ENCODE measurements around the gene RIPOR3.

Gene RIPOR3

GRCh38 chr20:50607436-50607835, 83.9 kb downstream of the RIPOR3 start:
- TF ChIP-seq REST (IDR thresholded peaks at IDR 0.05; ENCODE audit: insufficient replicate concordance, low read depth) (no peak), CTCF (IDR thresholded peaks at IDR 0.05; ENCODE audit: insufficient read depth, low read length) (no peak), POLR2AphosphoS5 (IDR thresholded peaks at IDR 0.05; ENCODE audit: low read depth) (no peak), GABPA (IDR thresholded peaks at IDR 0.05; ENCODE audit: low read depth) (no peak), SPI1 (IDR thresholded peaks at IDR 0.05; ENCODE audit: borderline replicate concordance, low read depth) (no peak)
- DNase-seq (ENCODE audit: low read depth in 1 of 2, low spot score in 1 of 2) = no peak
- H3K4me3 ChIP-seq (replicated peaks; ENCODE audit: insufficient read depth, low read length) = no peak overlapping the region
- no peaks in the 10 kb centered on the region for H3K27me3 ChIP-seq (ENCODE audit: insufficient read depth, poor library complexity, severe bottlenecking)
- H3K27ac ChIP-seq (replicated peaks) = no peak overlapping the region

- no peak overlapping the region for H3K27ac ChIP-seq (replicated peaks)
- H3K27me3 ChIP-seq (ENCODE audit: insufficient read depth, poor library complexity, severe bottlenecking) = no peaks in the 10 kb centered on the region
- no peak overlapping the region for H3K4me3 ChIP-seq (replicated peaks; ENCODE audit: insufficient read depth, low read length)
- TF ChIP-seq REST (IDR thresholded peaks at IDR 0.05; ENCODE audit: insufficient replicate concordance, low read depth) = no peak
- no peak for TF ChIP-seq POLR2AphosphoS5 (IDR thresholded peaks at IDR 0.05; ENCODE audit: low read depth)
- TF ChIP-seq SPI1 (IDR thresholded peaks at IDR 0.05; ENCODE audit: borderline replicate concordance, low read depth) = no peak
- TF ChIP-seq GABPA (IDR thresholded peaks at IDR 0.05; ENCODE audit: low read depth) = no peak
- no peak for TF ChIP-seq CTCF (IDR thresholded peaks at IDR 0.05; ENCODE audit: insufficient read depth, low read length)
- DNase-seq (ENCODE audit: low read depth in 1 of 2, low spot score in 1 of 2) = no peak
Observed at GRCh38 chr20:50605136-50605535, 86.2 kb downstream of the RIPOR3 start.

DNA sequence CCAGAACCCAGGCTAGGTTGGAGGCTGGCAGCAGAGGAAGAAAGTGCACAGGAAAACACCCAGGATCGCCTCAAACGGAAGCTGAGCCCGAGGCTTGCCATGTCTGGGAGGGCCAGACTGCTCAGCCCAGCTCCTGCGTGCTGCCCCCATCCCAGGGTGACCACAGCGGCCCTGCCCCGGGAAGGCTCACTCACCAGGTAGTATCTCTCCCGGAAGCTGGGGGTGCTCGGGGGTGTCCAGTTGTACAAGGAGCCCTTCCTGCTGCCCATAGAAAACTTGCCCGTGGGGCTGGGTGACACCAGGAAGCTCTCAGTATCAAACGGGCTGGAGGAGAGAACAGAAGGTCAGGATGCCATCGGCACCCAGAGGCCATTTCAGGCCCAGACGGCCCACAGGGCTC, 86.9 kb downstream of the RIPOR3 start:
- Histone ChIP-seq H3K27me3 (ENCODE audit: insufficient read depth, poor library complexity, severe bottlenecking) (no peaks in the 10 kb centered on the region), H3K27ac (replicated peaks) (no peak overlapping the region), H3K4me3 (replicated peaks; ENCODE audit: insufficient read depth, low read length) (no peak overlapping the region)
- no peak for DNase-seq (ENCODE audit: low read depth in 1 of 2, low spot score in 1 of 2)
- TF ChIP-seq POLR2AphosphoS5 (IDR thresholded peaks at IDR 0.05; ENCODE audit: low read depth) = no peak
- no peak for TF ChIP-seq SPI1 (IDR thresholded peaks at IDR 0.05; ENCODE audit: borderline replicate concordance, low read depth)
- TF ChIP-seq GABPA (IDR thresholded peaks at IDR 0.05; ENCODE audit: low read depth) = no peak
- no peak for TF ChIP-seq REST (IDR thresholded peaks at IDR 0.05; ENCODE audit: insufficient replicate concordance, low read depth)
